H54 (cell line): ENCODE results near the gene RANBP17.

Experiments used
- DNase-seq: peaks from one replicate; pipeline ENCODE4 v3.0.0; 2011; ENCODE audit warnings: low spot score, mixed read lengths; ENCODE audit not compliant: insufficient read length
- FAIRE-seq: peaks from 3 replicates; lab custom pipeline; 2011; peaks lifted over from hg19 to GRCh38; lab: Jason Lieb, UNC
- POLR2A ChIP-seq: IDR thresholded peaks from 2 replicates; pipeline ENCODE4 v1.6.1; 2011; ENCODE audit warnings: low read depth, mild to moderate bottlenecking, low read length

RANBP17 gene

DNA sequence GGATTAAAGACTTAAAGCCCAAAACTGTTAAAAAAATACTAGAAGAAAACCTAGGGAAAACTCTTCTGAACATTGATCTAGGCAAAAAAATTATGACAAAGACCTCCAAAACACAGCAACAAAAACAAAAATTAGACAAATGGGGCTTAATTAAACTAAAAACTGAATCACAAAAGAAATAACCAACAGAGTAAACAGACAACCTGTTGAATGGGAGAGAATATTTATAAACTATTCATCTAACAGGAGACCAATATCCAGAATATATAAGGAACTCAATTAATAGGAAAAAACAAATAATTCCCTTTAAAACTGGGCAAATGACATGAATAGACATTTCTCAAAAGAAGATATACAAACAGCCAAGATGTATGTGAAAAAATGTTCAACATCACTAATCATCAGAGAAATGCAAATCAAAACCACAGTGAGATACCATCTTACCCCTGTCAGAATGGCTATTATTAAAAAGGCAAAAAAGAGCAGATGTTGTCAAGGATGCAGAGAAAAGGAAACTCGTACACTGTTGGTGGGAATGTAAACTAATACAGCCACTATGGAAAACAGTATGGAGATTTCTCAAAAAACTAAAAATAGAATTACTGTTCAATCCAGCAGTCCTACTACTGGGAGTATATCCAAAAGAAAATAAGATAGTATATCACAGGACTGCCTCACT is 397.1 kb downstream of the RANBP17 start:
- FAIRE-seq: no peak

DNA sequence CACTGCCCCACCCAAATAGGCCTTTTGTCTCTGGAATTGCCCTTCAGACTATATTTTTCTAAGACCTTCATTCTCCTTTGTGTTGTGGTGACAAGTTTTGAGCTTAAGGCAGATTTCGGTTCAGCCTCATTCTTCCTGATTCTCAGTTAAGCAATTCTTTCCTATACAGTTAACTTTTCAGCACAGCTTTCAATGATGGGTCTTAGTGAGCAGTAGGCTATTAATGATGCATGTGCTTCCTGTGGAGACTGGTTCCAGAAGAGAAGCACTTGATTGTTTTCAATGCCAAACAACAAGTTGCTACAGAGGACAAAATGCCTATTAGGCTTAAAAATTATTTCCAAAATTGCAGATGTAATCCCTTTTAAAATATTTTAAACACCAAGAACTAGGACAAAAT is 399.5 kb downstream of the RANBP17 start:
- TF ChIP-seq POLR2A: no peak
- DNase-seq: no peak
- FAIRE-seq: no peak

More for the DNA sequence above, 397.1 kb downstream of the RANBP17 start:
- no peak for DNase-seq
- no peak for TF ChIP-seq POLR2A

DNA sequence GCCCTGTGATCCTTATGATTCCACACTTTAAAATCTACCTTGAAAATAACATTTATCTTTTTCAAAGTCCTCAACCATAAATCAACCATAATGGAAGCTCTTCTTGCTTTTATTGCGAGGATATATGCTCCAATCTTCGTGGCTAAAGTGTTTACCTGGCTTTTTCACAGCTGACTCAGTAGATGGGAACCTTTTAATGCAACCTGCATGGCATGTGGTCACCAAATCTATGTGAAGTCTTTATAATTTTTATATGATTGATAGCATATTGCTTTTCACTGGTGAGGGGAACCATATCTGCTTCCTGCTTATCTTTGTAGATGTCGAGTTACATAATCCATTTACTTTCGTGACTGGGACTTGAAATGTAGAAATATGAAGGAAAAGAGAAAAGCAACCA is 400.1 kb downstream of the RANBP17 start:
- FAIRE-seq: no peak

DNA sequence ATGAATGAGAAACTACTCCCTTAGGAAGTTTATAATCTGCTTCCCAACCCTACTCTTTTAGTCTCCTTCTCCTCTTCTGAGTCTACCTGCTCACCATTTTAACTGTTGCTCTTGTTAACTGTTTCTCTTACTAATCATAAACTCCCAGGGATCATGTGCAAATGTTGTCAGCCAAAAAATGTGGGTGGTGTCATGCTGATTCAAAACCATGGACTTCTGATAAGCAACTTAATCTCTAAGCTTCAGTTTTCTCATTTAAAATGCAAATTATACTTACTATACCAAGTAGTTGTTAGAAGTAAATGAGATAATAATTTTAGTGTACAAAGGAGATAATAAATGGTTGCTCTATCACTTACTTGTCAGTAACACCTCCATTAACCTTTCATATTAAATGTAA is 401.4 kb downstream of the RANBP17 start:
- FAIRE-seq (no peak), DNase-seq (no peak)
- TF ChIP-seq POLR2A: no peak

More for the DNA sequence above, 400.1 kb downstream of the RANBP17 start:
- no peak for TF ChIP-seq POLR2A
- no peak for DNase-seq

DNA sequence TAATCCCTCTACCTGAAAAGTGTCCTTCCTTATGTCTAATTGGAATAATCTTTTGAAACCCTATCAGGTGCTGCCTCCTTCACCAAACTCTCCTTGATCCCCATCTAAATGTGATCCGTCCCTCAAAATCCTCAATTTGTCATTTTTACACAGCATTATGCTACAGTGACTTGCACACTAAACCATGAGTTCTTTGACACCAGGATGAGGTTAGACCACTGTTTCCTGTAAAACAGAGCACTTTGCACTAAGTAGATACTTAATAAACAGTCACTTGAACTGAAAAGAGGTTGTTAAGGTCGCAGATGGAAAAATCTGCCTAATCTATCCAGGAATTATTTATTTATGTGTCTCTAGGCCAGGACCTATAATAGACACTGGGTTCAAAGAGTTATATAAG is 403.0 kb downstream of the RANBP17 start:
- no peak for FAIRE-seq
- DNase-seq: no peak
- TF ChIP-seq POLR2A: no peak

DNA sequence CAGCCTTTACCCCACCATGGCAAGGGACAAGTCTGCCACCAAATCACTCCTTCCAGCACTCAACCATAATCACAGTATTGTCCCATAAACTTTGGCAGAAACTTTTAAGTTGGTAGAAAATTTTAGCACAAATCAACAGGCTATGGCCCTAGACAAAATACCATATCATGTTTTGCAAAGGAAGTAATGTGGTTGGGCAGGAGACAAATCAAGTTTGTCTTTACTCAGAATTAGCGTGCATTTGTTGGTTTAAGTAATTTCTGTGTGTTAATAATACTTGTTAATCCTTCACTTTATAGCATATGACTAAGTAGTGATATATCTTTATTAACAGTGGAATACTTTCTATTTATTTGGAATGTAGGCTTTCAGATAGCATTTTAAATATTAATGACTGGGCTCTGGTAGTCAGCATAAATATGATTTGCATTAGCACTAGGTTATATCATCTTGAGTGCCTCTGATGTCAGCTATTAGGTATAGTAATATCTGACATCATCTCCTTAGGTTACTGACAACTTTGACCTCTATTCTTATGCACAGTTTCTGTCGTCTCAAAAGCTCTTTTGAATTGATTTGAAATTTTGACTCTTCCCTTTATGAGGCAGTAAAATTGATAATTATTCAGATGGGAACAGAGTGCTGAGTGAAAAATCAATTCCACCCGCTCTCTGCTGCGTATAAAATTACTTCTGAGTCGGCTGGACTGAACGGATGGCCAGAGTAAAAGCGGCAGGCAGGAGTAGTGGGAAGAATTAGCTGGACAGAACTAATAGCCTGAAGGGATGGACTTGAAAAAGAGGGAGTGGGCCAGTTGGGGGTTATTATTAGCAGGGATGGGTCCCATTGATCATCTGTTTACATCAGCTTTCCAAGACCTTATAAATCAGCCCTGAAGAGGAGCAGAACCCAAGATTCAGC is 407.1 kb downstream of the RANBP17 start:
- no peak for TF ChIP-seq POLR2A
- DNase-seq (no peak), FAIRE-seq (no peak)

DNA sequence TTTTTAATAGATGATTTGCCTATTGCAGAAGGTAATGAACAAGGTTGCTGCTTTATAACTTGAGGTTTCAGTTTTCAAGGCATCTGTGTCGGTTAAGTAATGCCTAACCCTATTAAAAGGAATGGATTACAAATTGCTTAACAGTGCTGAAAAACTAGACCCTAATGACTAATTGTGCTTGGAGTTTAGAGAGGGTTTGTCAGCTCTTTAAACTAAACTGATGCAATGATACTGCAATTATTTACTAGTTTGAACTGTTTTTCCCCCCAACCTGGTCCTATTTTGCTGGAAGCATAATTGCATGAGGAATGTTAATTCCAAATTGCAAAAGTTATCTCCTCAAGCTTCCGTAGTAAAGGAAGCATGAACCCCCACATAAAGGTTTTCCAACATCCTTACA is 407.9 kb downstream of the RANBP17 start:
- no peak for TF ChIP-seq POLR2A
- FAIRE-seq: no peak
- no peak for DNase-seq

DNA sequence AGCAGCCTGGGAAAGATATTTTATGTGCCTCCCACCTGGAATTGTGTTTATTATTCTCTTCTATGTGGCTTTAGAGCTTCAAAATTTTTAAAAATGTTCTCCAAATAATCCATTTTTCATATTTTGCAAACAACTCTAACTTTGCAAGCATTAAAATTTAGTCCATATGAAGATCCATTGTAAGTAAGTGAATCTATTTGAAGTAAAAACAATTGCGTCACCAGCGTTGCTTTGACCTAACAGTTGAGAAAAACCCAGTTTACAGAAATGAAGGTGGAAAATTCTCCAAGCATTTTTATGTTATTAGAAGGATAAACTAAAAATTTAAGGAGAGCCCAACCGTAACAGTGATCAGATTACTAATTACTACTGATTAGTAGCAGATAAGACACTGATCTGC is 408.3 kb downstream of the RANBP17 start:
- DNase-seq: no peak
- no peak for TF ChIP-seq POLR2A
- FAIRE-seq: no peak

DNA sequence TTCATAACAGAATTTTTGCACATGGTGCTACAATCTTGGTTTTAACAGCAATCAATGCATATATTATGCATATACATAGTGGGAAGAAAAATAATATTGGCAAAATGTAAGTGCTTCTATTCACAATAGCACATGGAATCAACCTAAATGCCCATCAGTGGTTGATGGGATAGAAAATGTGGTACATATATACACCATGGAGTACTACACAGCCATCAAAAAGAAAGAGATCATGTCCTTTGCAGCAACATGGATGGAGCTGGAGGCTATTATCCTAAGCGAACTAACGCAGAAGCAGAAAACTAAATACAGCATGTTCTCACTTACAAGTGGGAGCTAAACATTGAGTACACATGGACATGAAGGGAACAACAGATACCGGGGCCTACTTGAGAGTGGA is 410.0 kb downstream of the RANBP17 start:
- DNase-seq (no peak), FAIRE-seq (no peak)
- no peak for TF ChIP-seq POLR2A

DNA sequence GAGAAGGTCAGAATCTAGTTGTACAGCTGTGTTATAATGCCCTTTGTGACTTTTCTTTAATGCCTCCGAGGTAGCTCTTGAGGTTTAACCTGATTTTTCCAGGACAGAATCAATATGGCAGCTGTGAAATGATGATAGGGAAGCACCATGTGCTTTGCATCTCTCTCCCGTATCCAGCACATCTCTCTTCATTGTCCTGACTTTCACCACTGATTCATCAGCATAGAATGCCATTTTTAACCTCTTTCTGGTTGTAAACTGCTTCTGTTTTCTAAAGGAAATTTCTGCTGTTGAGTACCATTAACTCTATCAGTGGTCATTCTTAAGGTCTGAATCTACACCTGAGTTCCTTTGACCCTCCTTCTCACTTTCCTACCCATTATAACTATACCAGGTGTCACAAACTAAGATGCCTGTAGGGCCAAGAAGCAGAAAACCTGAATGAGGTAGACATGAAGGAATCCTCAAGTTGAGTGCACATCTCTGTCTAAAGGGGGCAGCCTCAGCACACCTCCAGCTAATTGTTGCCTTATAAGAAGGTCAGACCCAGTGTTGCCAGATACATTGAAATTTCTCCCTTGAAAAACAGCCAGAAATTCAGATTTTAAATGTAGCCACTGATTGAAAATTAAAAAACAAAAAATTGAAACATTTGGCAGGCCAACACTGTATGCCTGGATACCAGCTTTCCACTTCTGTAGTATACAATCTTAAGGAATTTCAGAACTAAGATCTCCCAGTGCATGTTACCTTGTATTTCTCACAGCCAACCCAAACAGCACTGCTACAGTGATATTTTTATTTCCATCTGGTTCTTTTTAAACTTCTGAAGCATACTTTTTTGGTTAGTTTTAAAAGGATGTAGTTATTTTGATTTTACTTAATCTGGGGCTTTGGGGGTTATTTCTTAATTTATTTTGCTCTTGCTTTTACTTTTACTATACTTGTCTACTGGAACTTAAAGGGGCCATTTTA is 411.5 kb downstream of the RANBP17 start:
- no peak for FAIRE-seq
- no peak for DNase-seq
- no peak for TF ChIP-seq POLR2A

DNA sequence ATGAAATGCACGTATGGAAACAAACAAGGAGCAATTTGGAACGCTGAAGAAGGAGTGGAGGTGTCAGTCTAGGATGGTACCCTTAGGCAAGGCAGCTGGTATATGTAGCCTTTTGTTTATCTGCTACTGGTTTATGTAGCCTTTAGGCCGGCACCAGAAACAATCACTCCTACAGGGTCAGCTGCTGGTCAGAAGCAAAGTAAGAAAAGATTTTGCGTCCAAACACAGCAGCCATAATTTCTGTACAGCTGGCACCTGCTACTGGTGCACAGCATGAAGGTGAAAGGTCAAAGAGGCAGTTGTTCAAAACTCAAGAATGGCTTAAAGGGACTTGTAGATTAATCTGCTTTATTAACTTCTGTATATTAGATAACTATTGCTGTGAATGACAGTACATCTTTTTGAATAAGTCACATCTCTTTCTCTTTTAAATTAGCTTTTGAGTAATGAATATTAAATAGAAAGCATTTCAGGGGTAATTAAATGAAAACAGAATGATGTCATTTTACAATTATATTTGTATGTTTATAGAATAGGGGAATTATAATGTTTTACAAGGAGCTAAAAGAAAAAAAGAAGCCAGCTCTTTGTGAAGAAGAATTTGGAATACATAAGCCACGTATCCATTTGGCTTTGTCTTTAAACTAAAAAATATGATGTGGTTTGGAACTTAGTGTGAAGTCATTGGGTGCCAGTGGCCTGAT is 414.2 kb downstream of the RANBP17 start:
- TF ChIP-seq POLR2A: no peak
- FAIRE-seq (no peak), DNase-seq (no peak)

DNA sequence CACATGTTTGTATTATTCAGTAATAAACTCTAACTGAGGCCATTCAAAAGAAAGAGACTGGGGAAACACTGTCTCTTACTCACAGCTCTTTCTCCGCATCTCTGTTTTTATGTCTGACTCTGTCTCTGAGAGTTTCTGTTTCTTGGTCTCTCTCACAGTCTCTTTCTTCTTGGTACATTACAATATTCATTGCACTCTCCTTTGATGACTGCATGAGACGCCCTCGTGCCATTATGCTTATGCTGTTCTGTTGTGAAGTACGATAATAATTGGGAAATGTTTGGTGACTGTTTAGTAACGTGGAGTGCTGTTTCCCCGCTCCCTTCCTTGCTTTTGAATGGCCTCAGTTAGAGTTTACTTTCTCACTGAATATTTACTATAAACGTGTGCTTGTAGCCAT is 421.9 kb downstream of the RANBP17 start:
- no peak for DNase-seq
- FAIRE-seq: no peak
- no peak for TF ChIP-seq POLR2A

DNA sequence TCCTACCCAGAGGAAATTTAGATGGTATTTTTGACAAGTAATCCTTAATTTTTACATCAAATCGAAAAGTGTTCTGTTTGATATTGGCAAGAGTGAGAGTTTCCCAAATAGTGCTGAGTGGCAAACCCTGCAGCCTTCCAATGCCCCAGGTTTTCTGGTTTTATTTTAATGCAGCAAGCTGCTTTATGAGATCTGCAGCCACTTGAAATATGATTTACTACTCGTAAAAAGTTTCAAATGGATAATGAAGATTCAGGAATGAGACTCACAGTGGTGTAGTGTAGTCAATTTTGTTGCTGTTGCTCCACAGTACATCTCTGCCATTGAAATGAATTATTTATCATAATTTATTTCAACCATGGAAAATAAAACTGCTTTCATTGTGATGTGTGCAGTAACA is 423.6 kb downstream of the RANBP17 start:
- DNase-seq (no peak), FAIRE-seq (no peak)

More for the DNA sequence above, 423.6 kb downstream of the RANBP17 start:
- no peak for TF ChIP-seq POLR2A
